Putamen (tissue), 1 donor: Measurements from ENCODE around the gene CLMN.

Experiments used
- DNase-seq: peaks from one replicate; pipeline ENCODE4 v3.0.0-alpha.2; 2016; ENCODE audit warnings: low spot score

The CLMN gene

DNA sequence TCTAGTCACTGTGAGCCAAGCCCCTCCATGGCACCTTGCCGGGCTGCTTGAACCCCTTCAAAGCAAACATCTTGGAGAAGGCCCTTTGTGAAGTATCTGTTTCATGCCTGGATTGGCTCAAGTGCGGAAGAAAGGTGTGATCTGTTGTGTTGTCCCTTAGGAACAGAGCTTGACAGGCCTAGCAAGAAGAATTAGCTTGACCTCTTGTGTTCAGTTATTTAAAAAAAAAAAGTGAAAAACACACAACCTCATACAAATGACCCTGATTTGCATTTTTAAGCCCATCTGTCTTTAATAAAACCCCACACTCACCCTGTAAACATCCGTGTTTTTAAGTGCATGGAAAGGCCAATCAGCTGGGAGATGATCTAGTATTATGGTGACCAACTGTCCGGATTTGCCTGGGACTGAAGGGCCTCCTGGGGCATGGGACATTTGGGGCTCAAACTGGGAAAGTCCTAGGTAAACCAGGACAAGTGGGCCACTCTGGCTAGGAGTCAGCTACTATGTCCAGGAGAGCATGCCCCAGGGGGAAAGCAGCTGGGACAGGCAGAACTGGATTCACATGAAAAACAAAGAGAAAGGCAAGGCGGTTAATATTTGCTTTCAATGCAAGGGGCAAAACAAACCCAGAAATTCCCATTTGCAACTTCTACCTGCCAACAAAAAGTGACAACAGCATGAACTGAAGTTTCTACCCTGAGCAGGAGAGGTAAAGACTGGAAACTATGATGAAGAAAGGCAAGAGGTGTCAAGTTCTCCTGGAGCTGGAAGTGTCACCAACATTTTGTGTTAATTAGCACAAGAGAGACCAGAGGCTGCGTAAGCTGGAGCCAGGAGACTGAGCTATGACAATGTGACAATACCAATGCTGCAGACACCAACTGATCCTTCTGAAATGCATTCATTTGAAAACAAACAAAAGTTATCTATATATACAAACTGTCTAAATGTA, 78.6 kb downstream of the CLMN start:
- no peak for DNase-seq

DNA sequence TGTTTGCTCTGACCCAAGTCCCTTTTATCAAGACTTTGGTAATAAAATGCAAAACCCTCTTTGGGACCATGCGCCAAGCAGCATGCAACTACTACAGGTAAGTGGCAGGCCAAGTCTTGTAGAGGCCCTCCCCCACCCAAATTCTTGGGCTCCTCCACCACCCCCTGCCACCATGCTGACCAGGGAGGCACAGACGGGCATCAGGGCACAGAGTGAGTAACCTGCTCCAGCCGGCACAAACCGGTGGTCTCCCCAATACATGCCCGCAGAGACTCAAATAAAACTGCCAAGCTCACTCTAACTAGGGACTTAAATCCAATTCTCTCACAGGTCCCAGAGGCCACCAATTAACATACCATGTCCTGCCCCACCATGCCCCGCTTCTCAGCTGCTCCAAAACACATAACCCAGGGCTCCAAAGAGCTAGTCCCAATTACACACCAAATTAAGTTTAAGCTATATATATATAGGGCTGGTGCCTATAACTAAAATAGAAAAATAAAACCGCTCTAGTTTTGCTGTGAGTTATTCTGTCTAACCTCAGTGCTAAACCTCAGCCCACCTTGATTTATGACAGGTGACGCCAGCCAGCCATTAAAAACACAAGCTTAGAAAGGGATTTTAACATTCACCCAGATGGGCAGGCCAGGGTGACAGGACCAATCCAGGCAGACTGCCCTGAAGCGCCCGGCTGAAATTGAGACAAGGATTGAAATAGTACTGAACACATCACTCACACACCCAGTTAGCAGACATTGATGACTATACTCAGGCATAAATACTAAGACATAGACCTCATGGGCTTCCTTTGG, 81.0 kb downstream of the CLMN start:
- DNase-seq = no peak

DNA sequence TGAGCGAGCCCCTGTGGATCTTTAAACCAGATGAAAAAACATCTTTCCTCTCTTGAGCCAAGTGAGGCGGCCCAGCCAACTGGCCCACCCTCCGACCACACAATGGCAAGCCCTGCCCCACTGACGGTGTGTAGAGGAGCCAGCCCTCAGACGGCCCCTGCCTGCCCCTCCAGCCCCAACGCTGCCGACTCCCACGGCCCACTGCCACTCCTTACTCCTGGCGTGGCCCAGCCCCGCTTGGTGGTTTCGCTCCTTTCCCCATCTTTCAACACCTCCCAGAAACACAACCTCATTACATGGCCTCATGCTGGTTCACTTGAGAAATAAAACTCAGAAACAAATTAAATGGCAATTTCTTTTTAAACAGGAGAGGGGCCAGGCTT, 81.8 kb downstream of the CLMN start:
- DNase-seq = no peak

- DNase-seq = no peak
Measured at GRCh38 chr14:95237121-95237957, 82.4 kb downstream of the CLMN start.

GRCh38 chr14:95236221-95236620, 83.5 kb downstream of the CLMN start:
- no peak for DNase-seq

DNA sequence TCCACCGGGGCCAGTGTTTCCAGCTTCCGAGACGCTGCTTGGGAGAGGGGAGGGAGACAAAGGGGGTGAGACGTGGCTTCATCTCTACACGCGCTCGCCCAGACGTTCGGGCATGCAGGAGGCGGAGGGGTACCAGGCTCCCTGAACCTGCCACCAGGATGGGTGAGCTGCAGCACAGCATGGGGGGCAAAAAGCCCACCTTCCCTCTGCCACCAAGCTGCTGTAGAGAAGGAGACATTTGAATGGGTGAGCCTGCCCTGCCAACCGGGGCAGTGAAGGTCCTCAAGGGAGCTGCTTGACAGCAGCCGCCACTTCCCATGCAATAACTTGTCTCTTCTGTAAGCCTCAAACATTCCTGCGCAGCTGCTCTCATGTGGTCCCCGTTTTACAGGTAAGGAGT, 83.9 kb downstream of the CLMN start:
- no peak for DNase-seq

- DNase-seq = no peak
Measured at GRCh38 chr14:95235351-95235750, 84.4 kb downstream of the CLMN start.

GRCh38 chr14:95234426-95234825, 85.3 kb downstream of the CLMN start:
- DNase-seq = no peak

DNA sequence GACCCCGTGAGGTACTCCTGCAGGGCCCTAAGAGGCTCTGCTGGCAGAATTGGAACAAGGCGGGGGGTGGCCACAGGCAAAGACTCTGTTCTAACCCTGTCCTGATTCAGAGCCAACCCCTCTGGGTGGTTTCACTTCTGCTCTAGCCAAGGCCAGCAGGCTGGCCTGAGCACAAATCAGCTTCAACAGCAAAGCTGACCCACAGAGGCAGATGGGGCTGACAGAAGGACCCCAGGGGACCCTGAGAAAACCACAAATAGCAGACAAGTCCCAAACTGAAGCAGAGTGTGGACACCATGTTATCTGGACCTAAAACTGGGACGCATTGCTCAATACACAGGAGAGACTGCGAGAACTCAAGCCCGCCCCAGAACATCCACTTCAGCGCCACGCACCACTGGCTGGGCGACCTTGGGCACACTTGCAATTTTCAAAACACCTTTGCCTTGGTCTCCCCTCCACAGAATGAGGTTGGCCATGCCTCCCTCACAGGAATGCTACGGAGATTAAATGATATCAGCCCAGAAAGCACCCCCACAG, 85.9 kb downstream of the CLMN start:
- no peak for DNase-seq

GRCh38 chr14:95232894-95233584, 86.7 kb downstream of the CLMN start:
- no peak for DNase-seq

- DNase-seq = no peak
Measured at GRCh38 chr14:95231966-95232633, 87.6 kb downstream of the CLMN start.

- DNase-seq = no peak
Measured at GRCh38 chr14:95229749-95230148, 90.0 kb downstream of the CLMN start.

- DNase-seq = no peak
Measured at GRCh38 chr14:95228240-95228639, 91.5 kb downstream of the CLMN start.

DNA sequence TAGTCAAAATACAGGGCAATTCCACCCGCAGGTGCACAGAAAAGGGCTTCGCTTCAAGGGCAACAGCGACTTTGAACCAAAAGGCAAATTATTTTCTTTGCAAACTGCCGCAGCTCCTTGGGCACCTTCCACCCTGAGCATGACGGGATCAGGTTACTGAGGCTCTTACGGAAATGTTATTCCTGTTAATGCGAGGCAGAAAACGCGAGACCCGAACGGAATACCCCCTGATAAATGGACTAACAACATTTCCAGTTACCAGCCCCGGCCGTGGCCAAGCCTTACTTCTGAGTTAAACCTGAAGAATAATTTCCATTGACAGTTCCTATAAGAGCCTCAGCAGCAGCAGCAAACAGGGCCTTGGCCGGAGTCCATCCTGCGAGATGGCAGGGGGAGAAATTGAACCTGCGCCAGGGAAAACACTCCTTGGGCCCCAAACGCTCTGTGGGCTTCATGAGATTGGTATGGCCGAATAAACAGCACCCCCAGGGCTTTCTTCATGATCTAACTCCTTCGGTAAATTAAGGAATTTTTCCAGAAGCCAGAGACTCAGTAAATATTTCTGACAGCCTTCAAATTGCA, 92.3 kb downstream of the CLMN start:
- DNase-seq = no peak

DNA sequence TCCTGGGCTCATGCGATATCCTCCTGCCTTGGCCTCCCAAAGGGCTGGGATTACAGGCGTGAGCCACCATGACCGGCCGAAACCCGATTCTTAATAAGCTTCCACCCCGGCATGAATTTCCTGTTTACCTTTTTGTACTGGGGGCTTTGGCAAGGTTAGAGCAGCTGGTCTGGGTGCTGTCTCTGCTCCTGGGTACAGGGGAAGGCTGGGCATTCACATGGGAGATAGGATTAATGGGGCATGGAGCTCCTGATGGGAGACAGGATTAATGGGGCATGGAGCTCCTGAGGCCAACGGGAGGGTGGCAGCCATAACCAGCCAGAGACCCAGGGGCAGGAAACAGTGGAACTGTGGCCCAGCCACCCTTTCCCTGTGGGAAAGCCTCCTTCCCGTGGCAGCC, 92.9 kb downstream of the CLMN start:
- no peak for DNase-seq

GRCh38 chr14:95225251-95225887, 94.3 kb downstream of the CLMN start:
- DNase-seq = no peak

DNA sequence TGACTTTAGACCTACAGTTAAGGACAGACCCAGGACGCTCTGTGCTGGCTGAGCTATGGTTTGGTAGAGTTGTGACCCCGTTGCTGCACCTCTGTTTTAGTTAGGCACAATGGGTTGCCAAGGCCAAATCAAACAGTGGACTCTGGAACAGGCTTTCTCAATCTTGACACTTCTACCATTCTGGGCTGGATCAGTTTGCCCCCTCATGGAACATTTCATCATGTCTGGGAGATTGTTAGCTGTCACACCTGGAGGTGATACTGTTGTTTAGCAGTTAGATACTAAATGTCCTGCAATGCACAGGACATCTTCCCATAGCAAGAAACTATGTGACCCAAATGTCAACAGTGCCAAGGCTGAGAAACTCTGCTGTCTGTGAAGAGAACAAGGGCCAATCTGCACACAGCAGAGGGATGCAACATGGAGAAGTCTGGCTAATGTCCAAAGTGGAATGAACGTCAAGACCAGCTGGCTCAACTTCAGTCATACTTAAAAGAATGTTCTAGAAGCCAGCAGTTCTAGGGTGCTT, 96.8 kb downstream of the CLMN start:
- peak; percentile 56 for DNase-seq

- DNase-seq = no peak
Measured at GRCh38 chr14:95222151-95222631, 97.5 kb downstream of the CLMN start.

DNA sequence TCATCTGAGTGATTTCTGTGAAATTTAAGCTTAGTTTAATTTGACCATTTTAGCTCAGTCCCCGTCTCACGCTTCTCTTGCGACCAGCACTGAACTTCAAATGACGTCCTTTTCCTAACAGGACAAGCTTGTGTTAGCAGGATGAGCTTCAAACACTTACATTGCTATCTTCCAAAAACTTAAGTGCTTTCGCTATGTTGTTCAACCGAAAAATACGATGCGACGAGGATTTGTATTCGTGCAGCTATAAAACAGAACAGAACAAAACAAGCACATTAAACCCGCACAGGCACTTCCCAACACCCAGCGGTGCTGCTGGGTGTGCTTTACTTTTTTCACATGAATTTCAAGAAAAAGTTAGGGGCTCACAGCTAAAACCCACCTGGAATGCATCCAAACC, 98.2 kb downstream of the CLMN start:
- DNase-seq = no peak
